Mucosa of descending colon (tissue), 3 donors: ENCODE results near the gene TRPC4. TPM values are rescaled to one million over a fixed set of nuclear protein-coding genes. Genes with fewer than 3 reads are reported as not detected.

Experiments
- ATAC-seq: fragments of 200-7000 bp; cut with Tn5 transposase; one replicate; pipeline ENCODE4 v1.9.1; 2020; ENCODE audit warnings: mild to moderate bottlenecking, moderate library complexity
- DNase-seq, 3 donors: peaks; one replicate each; pipeline ENCODE4 v3.0.0-alpha.2; 2020
- H3K36me3 ChIP-seq: fragments of 200-600 bp; one replicate; pipeline ENCODE4 v1.8.0; 2021; ENCODE audit warnings: low read depth, mild to moderate bottlenecking
- H3K4me1 ChIP-seq: fragments of 200-600 bp; one replicate; pipeline ENCODE4 v1.8.0; 2021; ENCODE audit warnings: low read depth, mild to moderate bottlenecking
- H3K4me3 ChIP-seq: fragments of 200-600 bp; one replicate; pipeline ENCODE4 v1.8.0; 2021; ENCODE audit warnings: mild to moderate bottlenecking
- H3K9me3 ChIP-seq: fragments of 200-600 bp; one replicate; pipeline ENCODE4 v1.8.0; 2021; ENCODE audit warnings: mild to moderate bottlenecking
- intact Hi-C, 2 donors: fragments of 100-400 bp; cut with DNase I in 1 of 2; cut with micrococcal nuclease in 1 of 2; formaldehyde crosslinking; loops; one replicate each; pipeline versions ENCODE4 v1.11.0 to v1.11.1; 2022; cut with DNase I, micrococcal nuclease
- total RNA-seq, 3 donors: library from RNA; stranded (reverse); fragmentation: NEBNext Ultra II Directional in 2 of 3; extraction: Animal tissue kit (Norgen Biotek cat#: 25700) in 2 of 3; gene quantifications; one replicate each; pipeline versions ENCODE4 v1.2.1 to v1.2.4, GENCODE V29; 2021 to 2023
- TF ChIP-seq, protein P1 (sequence below): fragments of 200-600 bp; IDR thresholded peaks from one replicate; pipeline ENCODE4 v1.8.0; 2022; ENCODE audit warnings: antibody characterized with exemption, mild to moderate bottlenecking
- donor health status: DM: no; HTN: no; CAD: no; lungs with moderate emphysema.
- donor health status: DM: no; HTN: no; CAD: no.
- donor health status: DM: no; HTN: yes; CAD: no.

TRPC4 gene
- total RNA-seq, 3 donors from 2014 or later = 0.23 to 5.1 (median 0.39) TPM

DNA sequence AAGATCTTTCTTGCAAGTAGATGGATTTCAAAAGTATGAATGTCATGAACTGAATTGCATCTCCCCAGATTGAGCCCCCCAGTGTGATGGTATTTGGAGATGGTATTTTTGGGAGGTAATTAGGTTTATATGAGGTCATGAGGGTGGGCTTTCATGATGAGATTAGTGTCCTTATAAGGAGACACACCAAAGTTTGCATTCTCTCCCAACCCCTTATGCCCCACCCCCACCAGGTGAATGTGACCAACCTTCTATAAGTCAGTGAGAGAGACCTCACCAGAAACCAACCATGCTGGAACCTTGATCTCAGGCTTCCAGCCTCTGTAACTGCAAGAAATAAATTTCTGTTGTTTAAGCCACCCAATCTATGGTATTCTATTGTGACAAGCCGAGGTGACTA, 199.7 kb downstream of the TRPC4 start:
- DNase-seq (no peak), ATAC-seq (no peak)
- Histone ChIP-seq H3K4me3 (no peak overlapping the region), H3K4me1 (no peaks in the 10 kb centered on the region), H3K36me3 (no peaks in the 10 kb centered on the region), H3K9me3 (no peaks in the 10 kb centered on the region)
- TF ChIP-seq, protein P1, sequence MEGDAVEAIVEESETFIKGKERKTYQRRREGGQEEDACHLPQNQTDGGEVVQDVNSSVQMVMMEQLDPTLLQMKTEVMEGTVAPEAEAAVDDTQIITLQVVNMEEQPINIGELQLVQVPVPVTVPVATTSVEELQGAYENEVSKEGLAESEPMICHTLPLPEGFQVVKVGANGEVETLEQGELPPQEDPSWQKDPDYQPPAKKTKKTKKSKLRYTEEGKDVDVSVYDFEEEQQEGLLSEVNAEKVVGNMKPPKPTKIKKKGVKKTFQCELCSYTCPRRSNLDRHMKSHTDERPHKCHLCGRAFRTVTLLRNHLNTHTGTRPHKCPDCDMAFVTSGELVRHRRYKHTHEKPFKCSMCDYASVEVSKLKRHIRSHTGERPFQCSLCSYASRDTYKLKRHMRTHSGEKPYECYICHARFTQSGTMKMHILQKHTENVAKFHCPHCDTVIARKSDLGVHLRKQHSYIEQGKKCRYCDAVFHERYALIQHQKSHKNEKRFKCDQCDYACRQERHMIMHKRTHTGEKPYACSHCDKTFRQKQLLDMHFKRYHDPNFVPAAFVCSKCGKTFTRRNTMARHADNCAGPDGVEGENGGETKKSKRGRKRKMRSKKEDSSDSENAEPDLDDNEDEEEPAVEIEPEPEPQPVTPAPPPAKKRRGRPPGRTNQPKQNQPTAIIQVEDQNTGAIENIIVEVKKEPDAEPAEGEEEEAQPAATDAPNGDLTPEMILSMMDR = no peak
- intact Hi-C loops = no loop called here

DNA sequence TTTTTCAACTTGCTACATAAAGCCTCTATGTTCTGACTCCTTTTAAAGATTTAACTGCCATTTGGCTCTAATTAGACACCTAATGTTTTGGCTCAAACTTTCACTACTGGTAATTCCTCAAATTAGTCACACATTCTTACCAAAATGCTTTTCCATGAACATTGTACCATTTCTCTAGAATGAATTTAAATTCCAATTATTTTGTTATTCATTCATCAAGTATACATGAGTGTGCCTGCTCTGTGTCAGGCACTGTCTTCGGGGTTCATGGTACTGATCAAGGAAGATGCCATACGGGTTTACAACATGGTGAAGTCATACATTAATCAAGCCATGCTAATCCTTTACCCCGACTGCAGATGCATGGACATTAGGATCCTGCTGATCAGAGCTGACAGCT, 201.9 kb downstream of the TRPC4 start:
- TF ChIP-seq, protein P1 = no peak
- Histone ChIP-seq H3K36me3 (no peaks in the 10 kb centered on the region), H3K4me1 (no peaks in the 10 kb centered on the region), H3K9me3 (no peaks in the 10 kb centered on the region), H3K4me3 (no peak overlapping the region)
- no peak for DNase-seq
- no peak for ATAC-seq
- intact Hi-C loops = no loop called here

DNA sequence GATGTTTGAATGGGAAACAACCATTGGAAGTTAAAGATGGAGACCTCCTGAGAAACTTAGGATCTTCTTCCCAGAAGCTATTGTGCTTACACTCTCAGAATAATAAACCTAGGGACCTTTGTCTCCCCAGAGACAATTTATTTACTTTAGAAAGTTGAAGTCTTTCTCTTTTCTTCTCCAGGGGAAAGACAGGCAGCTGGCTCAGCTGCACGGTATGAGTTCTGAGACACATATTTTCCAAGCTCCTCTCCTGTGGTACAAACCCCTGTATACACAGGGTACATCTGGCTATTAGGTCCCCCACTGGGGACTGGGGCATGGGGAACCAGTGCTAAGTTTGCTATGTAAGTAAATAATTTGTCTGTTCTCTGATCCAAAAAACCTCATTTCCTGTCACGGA, 203.5 kb downstream of the TRPC4 start:
- no peak for ATAC-seq
- TF ChIP-seq, protein P1 = no peak
- intact Hi-C loops = no loop called here
- no peaks in the 10 kb centered on the region for H3K4me1 ChIP-seq
- no peak overlapping the region for H3K4me3 ChIP-seq
- H3K9me3 ChIP-seq = no peaks in the 10 kb centered on the region
- H3K36me3 ChIP-seq = no peaks in the 10 kb centered on the region
- no peak for DNase-seq

DNA sequence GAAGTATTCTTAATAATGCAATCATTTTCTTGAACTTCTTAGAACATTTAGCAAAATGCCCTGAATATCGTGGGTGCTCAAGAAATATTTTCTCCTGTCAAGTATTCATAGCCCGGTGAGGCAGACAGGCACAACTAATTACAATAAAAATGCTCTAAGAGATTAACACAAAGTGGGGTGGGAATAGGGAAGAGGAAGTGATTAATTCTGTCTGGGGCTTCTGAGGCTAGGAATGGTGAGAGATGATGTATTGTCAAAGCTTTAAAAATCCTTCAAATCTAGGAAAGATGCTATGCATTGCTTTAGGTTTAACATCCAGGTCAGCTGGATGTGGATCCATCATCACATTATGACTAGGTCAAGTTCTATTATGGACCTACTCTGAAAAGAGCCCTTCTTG, 204.2 kb downstream of the TRPC4 start:
- ATAC-seq = no peak
- intact Hi-C loops = no loop called here
- no peaks in the 10 kb centered on the region for H3K36me3 ChIP-seq
- TF ChIP-seq, protein P1 = no peak
- no peaks in the 10 kb centered on the region for H3K4me1 ChIP-seq
- H3K4me3 ChIP-seq = no peak overlapping the region
- no peaks in the 10 kb centered on the region for H3K9me3 ChIP-seq
- no peak for DNase-seq

DNA sequence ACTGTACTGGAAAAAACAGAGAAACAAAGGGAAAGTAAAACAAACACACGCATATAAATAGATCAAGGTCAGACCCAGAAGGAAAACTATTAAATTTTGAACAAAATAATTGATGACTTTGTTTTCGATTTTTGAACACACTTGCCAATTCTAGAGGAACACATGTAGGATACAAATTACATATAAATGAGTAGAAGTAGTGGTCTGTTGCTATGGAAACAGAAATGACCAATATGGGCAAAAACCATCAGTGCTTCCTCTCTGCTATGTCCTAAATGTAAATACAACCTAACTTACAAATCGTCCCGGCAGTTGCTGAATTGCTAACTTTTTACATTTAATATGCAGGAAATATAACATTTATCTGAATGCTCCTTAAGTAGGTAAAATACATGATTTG, 205.8 kb downstream of the TRPC4 start:
- no peaks in the 10 kb centered on the region for H3K4me1 ChIP-seq
- TF ChIP-seq, protein P1 = no peak
- H3K9me3 ChIP-seq = no peaks in the 10 kb centered on the region
- intact Hi-C loops = no loop called here
- DNase-seq = no peak
- no peaks in the 10 kb centered on the region for H3K36me3 ChIP-seq
- ATAC-seq = no peak
- no peak overlapping the region for H3K4me3 ChIP-seq

DNA sequence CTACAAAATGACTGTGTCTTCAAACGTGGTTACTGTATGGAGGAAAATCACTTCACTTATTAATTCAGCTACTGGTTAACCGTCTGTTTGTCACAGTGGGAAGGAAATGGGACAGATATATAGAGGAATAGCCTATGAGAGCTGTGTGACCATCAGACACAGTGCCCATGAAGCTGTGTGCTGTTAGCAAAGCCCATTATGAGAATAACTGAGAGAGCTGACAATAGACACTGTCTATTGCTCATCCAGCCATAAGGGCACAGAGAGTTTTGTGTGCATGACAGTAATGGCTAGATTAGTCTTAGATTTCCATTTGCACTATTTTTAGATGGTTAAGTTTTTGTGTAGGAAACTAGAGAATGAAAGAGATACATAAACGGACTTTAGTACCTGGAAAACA, 206.9 kb downstream of the TRPC4 start:
- H3K9me3 ChIP-seq = no peaks in the 10 kb centered on the region
- no peak for DNase-seq
- intact Hi-C loops = no loop called here
- no peak overlapping the region for H3K4me3 ChIP-seq
- H3K36me3 ChIP-seq = no peaks in the 10 kb centered on the region
- no peaks in the 10 kb centered on the region for H3K4me1 ChIP-seq
- no peak for ATAC-seq
- TF ChIP-seq, protein P1 = no peak
